ENCODE results near the gene CEPT1.

The CEPT1 gene

DNA sequence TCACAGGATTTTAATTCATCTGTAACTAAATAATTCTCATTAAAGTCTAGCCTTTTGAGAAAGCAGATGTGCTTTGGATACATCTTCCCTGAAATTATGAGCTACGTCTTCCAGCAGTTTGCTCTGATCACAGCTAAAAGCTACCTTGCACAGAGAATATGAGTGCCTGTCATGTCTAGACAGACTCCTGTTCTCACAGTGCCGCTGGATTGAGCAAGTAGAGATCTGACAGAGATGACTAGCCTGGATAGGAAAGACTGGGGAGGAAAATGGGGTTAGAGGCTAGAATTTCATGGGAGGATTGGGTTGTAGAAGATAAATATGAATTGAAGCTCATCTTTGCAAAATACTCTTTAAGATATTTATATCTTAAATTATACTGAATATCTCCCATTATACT is 24.1 kb downstream of the CEPT1 start:
- peaks cover 12 to 29% (median 15%) of the 10 kb centered on the region in 5 donors for H3K36me3 ChIP-seq (ENCODE audit: control insufficient read depth in 5 of 5, insufficient read depth in 5 of 5, low read length in 5 of 5)
- peaks cover 0 to 23% (median 6%) of the 10 kb centered on the region in 5 donors for H3K4me1 ChIP-seq (ENCODE audit: control insufficient read depth in 5 of 5, insufficient read depth in 5 of 5, low read length in 5 of 5)
- H3K9me3 ChIP-seq (ENCODE audit: control insufficient read depth in 5 of 5, low read length in 5 of 5), result no peaks in the 10 kb centered on the region
- no peaks in the 10 kb centered on the region for H3K27me3 ChIP-seq (ENCODE audit: control insufficient read depth in 5 of 5, insufficient read depth in 4 of 5, low read length in 5 of 5)
- H3K4me3 ChIP-seq (ENCODE audit: low read depth in 1 of 5, low read length in 5 of 5), result no peak overlapping the region
- H3K27ac ChIP-seq (ENCODE audit: low read depth, low read length), result no peak overlapping the region
- no peak overlapping the region for H3K9ac ChIP-seq (ENCODE audit: low read length in 5 of 5)

DNA sequence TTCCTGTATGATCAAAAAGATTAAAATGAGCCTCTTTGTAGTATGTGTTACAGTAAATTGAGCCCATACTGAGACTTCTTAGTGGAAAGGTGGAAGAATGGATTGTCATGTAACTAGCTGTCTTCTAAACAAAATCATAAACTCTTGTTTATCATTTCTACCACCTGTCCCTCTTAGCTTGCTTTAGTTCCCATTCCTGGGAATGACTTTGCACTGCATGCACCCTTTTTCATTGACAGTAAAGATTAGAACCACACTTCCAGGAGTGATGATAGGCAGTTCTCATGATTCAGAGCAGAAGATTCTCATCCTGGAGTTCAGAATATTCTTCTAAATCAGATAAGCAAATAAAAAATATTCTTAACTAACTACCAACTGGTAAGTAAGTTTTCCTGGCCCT is 32.4 kb downstream of the CEPT1 start:
- H3K36me3 ChIP-seq (ENCODE audit: control insufficient read depth in 5 of 5, insufficient read depth in 5 of 5, low read length in 5 of 5), result peaks cover 28 to 51% (median 37%) of the 10 kb centered on the region in 5 donors

DNA sequence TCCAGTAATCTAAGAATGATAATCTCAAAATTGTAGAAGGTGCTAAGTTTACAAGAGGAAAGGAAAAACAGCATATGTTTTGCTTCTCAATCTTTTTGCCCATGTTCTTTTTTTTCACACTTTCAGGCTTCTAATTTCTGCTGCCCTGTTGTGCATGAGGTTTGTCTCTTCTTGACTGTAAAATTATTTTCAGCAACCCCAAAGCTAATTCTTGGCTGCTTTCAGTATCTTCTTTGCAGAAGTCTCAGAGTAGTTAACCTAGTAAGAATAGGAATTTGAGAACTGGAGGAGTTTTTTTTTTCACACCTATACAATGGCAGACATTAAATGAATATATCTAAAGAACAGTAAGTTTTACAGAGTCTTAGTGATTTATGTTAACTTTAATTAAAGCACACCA is 34.0 kb downstream of the CEPT1 start:
- no peak overlapping the region for H3K9ac ChIP-seq (ENCODE audit: low read length in 5 of 5)
- no peak overlapping the region for H3K27ac ChIP-seq (ENCODE audit: low read depth, low read length)
- H3K27me3 ChIP-seq (ENCODE audit: control insufficient read depth in 5 of 5, insufficient read depth in 4 of 5, low read length in 5 of 5), result no peaks in the 10 kb centered on the region
- H3K9me3 ChIP-seq (ENCODE audit: control insufficient read depth in 5 of 5, low read length in 5 of 5), result no peaks in the 10 kb centered on the region
- H3K4me3 ChIP-seq (ENCODE audit: low read depth in 1 of 5, low read length in 5 of 5), result no peak overlapping the region
- H3K36me3 ChIP-seq (ENCODE audit: control insufficient read depth in 5 of 5, insufficient read depth in 5 of 5, low read length in 5 of 5), result peaks cover 27 to 53% (median 28%) of the 10 kb centered on the region in 5 donors
- H3K4me1 ChIP-seq (ENCODE audit: control insufficient read depth in 5 of 5, insufficient read depth in 5 of 5, low read length in 5 of 5), result peaks cover 0 to 1% (median 0%) of the 10 kb centered on the region in 5 donors

More for the DNA sequence above, 32.4 kb downstream of the CEPT1 start:
- no peaks in the 10 kb centered on the region for H3K27me3 ChIP-seq (ENCODE audit: control insufficient read depth in 5 of 5, insufficient read depth in 4 of 5, low read length in 5 of 5)
- H3K27ac ChIP-seq (ENCODE audit: low read depth, low read length), result no peak overlapping the region
- H3K4me1 ChIP-seq (ENCODE audit: control insufficient read depth in 5 of 5, insufficient read depth in 5 of 5, low read length in 5 of 5), result no peaks in the 10 kb centered on the region
- H3K9ac ChIP-seq (ENCODE audit: low read length in 5 of 5), result no peak overlapping the region
- H3K9me3 ChIP-seq (ENCODE audit: control insufficient read depth in 5 of 5, low read length in 5 of 5), result no peaks in the 10 kb centered on the region
- H3K4me3 ChIP-seq (ENCODE audit: low read depth in 1 of 5, low read length in 5 of 5), result no peak overlapping the region

DNA sequence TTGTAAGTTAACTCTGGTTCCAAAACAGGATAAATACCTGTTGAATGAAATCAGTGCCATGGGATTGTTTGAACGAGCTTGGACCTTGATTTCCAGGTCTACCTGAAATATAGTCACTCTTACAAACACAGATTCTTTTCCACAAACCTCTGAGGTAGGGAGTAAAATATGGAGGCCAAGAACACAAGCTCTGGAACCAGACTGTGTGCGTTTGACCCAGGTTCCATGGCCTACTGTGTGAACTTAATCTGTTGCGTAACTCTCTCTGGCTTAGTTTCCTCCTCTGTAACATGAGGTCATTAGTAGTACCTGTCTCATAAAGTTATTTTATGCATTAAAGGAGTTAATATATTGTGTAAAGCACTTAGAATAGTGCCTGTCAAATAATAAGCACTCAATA is 35.3 kb downstream of the CEPT1 start:
- peaks cover 0 to 10% (median 0%) of the 10 kb centered on the region in 5 donors for H3K4me1 ChIP-seq (ENCODE audit: control insufficient read depth in 5 of 5, insufficient read depth in 5 of 5, low read length in 5 of 5)
- no peaks in the 10 kb centered on the region for H3K27me3 ChIP-seq (ENCODE audit: control insufficient read depth in 5 of 5, insufficient read depth in 4 of 5, low read length in 5 of 5)
- H3K36me3 ChIP-seq (ENCODE audit: control insufficient read depth in 5 of 5, insufficient read depth in 5 of 5, low read length in 5 of 5), result peaks cover 25 to 55% (median 28%) of the 10 kb centered on the region in 5 donors
- H3K9me3 ChIP-seq (ENCODE audit: control insufficient read depth in 5 of 5, low read length in 5 of 5), result no peaks in the 10 kb centered on the region
- no peak overlapping the region for H3K9ac ChIP-seq (ENCODE audit: low read length in 5 of 5)
- no peak overlapping the region for H3K27ac ChIP-seq (ENCODE audit: low read depth, low read length)
- no peak overlapping the region for H3K4me3 ChIP-seq (ENCODE audit: low read depth in 1 of 5, low read length in 5 of 5)

DNA sequence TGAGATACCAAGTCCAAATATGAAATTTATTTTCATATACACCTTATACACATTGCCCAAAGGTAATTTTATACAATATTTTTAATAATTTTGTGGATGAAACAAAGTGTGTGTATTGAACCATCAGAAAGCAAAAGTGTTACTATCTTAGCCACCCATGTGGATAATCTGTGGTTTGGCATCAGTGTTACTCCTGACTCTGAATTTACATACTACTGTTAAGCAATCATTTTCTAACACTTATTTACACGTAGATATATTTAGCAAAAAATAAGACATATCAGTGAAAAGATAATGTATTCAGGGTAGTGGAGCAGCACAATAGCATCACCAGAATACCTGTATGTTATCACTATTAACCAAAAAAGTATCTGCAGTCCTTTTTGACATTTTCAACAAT is 36.7 kb downstream of the CEPT1 start:
- Histone ChIP-seq H3K4me1 (ENCODE audit: control insufficient read depth in 5 of 5, insufficient read depth in 5 of 5, low read length in 5 of 5) (peaks cover 0 to 10% (median 0%) of the 10 kb centered on the region in 5 donors), H3K27ac (ENCODE audit: low read depth, low read length) (no peak overlapping the region), H3K9ac (ENCODE audit: low read length in 5 of 5) (no peak overlapping the region), H3K36me3 (ENCODE audit: control insufficient read depth in 5 of 5, insufficient read depth in 5 of 5, low read length in 5 of 5) (peaks cover 25 to 47% (median 28%) of the 10 kb centered on the region in 5 donors), H3K9me3 (ENCODE audit: control insufficient read depth in 5 of 5, low read length in 5 of 5) (no peaks in the 10 kb centered on the region), H3K27me3 (ENCODE audit: control insufficient read depth in 5 of 5, insufficient read depth in 4 of 5, low read length in 5 of 5) (no peaks in the 10 kb centered on the region), H3K4me3 (ENCODE audit: low read depth in 1 of 5, low read length in 5 of 5) (no peak overlapping the region)

DNA sequence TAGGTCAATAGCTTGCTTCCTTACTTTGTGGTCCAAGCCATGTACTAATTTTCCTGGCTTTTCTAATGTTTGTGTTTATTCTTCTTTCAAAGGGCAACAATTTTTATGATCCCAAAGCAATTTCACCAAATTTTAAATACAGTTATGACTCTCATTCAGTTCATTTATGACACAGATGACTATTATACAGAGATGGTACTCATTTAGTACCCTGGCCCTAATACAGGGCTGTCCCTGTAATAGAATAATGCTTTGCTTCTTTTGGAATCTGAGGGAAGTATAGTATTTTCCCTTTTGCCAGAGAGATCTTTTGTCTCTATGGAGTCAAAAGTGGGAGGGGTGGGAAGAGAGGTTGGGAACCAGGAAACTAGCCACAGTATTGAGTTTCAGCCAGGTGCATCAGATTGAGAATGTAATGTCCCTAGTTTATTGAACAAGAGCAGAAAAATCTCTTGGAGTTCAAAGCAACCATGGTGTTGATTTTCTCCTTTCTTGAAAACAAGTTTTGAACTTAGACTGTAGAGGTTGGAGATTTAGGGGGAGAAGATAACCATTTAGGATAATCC is 40.0 kb downstream of the CEPT1 start:
- Histone ChIP-seq H3K27me3 (ENCODE audit: control insufficient read depth in 5 of 5, insufficient read depth in 4 of 5, low read length in 5 of 5) (no peaks in the 10 kb centered on the region), H3K27ac (ENCODE audit: low read depth, low read length) (peak overlapping the region; percentile 59), H3K4me1 (ENCODE audit: control insufficient read depth in 5 of 5, insufficient read depth in 5 of 5, low read length in 5 of 5) (peaks cover 0 to 14% (median 2%) of the 10 kb centered on the region in 5 donors), H3K4me3 (ENCODE audit: low read depth in 1 of 5, low read length in 5 of 5) (no peak overlapping the region), H3K9ac (ENCODE audit: low read length in 5 of 5) (no peak overlapping the region), H3K9me3 (ENCODE audit: control insufficient read depth in 5 of 5, low read length in 5 of 5) (no peaks in the 10 kb centered on the region), H3K36me3 (ENCODE audit: control insufficient read depth in 5 of 5, insufficient read depth in 5 of 5, low read length in 5 of 5) (peaks cover 31 to 47% (median 44%) of the 10 kb centered on the region in 5 donors)

DNA sequence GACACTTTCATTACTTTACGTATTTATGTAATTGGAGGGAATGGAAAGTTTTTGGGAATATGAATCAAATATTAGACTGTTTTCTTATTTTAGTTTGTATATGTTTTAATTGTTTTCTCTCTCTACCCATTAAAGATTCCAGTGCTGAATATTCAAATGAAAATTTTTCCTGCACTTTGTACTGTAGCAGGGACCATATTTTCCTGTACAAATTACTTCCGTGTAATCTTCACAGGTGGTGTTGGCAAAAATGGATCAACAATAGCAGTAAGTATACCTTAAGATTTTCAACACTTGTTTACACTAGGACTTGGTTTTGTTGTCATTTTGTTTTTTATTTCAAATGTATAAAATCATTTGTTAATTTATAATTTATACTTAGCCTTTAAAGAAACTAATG is 42.0 kb downstream of the CEPT1 start:
- H3K27me3 ChIP-seq (ENCODE audit: control insufficient read depth in 5 of 5, insufficient read depth in 4 of 5, low read length in 5 of 5), result no peaks in the 10 kb centered on the region
- H3K9ac ChIP-seq (ENCODE audit: low read length in 5 of 5), result no peak overlapping the region
- peaks cover 0 to 29% (median 10%) of the 10 kb centered on the region in 5 donors for H3K4me1 ChIP-seq (ENCODE audit: control insufficient read depth in 5 of 5, insufficient read depth in 5 of 5, low read length in 5 of 5)
- H3K36me3 ChIP-seq (ENCODE audit: control insufficient read depth in 5 of 5, insufficient read depth in 5 of 5, low read length in 5 of 5), result peaks cover 33 to 49% (median 47%) of the 10 kb centered on the region in 5 donors
- no peak overlapping the region for H3K4me3 ChIP-seq (ENCODE audit: low read depth in 1 of 5, low read length in 5 of 5)
- H3K9me3 ChIP-seq (ENCODE audit: control insufficient read depth in 5 of 5, low read length in 5 of 5), result no peaks in the 10 kb centered on the region
- H3K27ac ChIP-seq (ENCODE audit: low read depth, low read length), result no peak overlapping the region

DNA sequence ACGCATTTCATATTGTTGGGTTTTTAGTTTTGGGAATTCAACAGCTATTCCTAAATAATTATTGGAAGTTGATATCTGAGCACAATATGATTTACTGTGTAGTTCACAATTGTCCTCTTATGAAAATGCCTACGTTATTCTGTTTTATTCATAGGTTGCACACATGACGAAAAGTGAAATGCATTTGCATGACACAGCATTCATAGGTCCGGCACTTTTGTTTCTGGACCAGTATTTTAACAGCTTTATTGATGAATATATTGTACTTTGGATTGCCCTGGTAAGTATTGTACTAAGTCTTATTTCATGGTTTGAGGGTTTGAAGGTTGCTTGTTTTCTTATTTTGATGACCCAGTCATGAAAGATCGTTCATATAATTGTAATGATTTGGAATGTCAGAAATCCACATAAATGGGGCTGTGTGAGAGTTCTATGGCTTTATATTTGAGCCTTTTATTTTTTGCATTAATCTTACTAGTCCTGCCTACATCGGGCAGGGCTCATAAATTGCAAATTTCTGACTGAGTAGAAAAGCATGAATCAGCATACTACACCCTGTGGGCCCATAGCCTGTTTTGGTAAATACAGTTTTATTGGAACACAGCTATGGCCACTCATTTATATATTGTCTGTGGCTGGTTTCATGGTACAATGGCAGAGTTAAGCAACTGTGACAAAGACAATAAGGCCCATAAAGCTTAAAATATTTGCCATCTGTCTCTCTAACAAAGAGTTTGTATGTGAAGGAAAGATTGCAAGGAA is 43.5 kb downstream of the CEPT1 start:
- H3K36me3 ChIP-seq (ENCODE audit: control insufficient read depth in 5 of 5, insufficient read depth in 5 of 5, low read length in 5 of 5), result peaks cover 42 to 58% (median 51%) of the 10 kb centered on the region in 5 donors

DNA sequence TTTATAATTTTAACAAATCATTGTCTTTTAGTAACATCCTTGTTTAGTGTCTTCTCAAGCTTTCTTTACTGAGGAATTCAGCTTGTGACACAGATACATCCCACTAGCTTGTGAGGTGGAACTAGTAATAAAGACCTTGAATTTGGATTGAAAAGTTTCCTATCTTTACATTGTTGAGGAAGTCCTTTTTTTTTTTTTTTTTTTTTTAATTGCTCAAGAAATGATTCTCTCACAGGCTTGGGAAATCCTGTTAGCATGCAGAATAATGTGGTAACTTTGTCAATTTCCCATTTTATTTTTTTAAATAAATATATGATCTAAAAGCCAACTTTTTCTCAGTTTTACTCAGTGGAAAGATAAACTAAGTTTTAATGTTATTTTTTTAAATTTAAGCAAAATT is 44.6 kb downstream of the CEPT1 start:
- Histone ChIP-seq H3K4me1 (ENCODE audit: control insufficient read depth in 5 of 5, insufficient read depth in 5 of 5, low read length in 5 of 5) (peaks cover 0 to 29% (median 15%) of the 10 kb centered on the region in 5 donors), H3K9ac (ENCODE audit: low read length in 5 of 5) (no peak overlapping the region), H3K27me3 (ENCODE audit: control insufficient read depth in 5 of 5, insufficient read depth in 4 of 5, low read length in 5 of 5) (no peaks in the 10 kb centered on the region), H3K4me3 (ENCODE audit: low read depth in 1 of 5, low read length in 5 of 5) (no peak overlapping the region), H3K27ac (ENCODE audit: low read depth, low read length) (peak overlapping the region; percentile 71), H3K9me3 (ENCODE audit: control insufficient read depth in 5 of 5, low read length in 5 of 5) (no peaks in the 10 kb centered on the region), H3K36me3 (ENCODE audit: control insufficient read depth in 5 of 5, insufficient read depth in 5 of 5, low read length in 5 of 5) (peaks cover 45 to 64% (median 58%) of the 10 kb centered on the region in 5 donors)

More for the DNA sequence above, 43.5 kb downstream of the CEPT1 start:
- Histone ChIP-seq H3K4me1 (ENCODE audit: control insufficient read depth in 5 of 5, insufficient read depth in 5 of 5, low read length in 5 of 5) (peaks cover 0 to 29% (median 10%) of the 10 kb centered on the region in 5 donors), H3K9ac (ENCODE audit: low read length in 5 of 5) (no peak overlapping the region), H3K27me3 (ENCODE audit: control insufficient read depth in 5 of 5, insufficient read depth in 4 of 5, low read length in 5 of 5) (no peaks in the 10 kb centered on the region), H3K4me3 (ENCODE audit: low read depth in 1 of 5, low read length in 5 of 5) (no peak overlapping the region), H3K27ac (ENCODE audit: low read depth, low read length) (peak overlapping the region; percentile 27), H3K9me3 (ENCODE audit: control insufficient read depth in 5 of 5, low read length in 5 of 5) (no peaks in the 10 kb centered on the region)

DNA sequence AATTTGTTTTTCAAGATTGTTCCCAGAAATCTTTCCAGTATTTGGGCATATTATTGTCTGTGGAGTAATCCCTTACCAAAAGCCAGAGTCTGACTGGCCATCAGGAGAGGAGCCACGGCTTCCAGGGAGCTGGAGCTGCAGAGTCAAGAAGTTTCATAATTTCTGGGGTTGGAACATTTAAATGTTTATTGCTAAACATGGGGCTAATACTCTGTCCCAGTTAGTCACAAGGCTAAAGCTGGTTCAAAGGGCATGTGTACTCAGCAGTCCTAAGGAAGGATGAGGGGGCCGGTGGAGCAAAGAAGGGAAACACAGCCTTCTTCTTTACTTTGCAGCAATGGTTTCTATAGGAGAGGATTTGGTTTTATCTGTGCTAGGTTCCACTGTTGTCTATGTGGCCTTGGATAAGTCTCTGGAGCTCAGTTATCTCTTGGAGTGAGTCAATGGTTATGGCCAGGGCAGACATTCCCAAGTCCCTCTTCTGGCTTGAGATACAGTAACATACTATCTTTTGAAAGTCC is 51.0 kb downstream of the CEPT1 start:
- Histone ChIP-seq H3K27ac (ENCODE audit: low read depth, low read length) (peak overlapping the region; percentile 92), H3K9ac (ENCODE audit: low read length in 5 of 5) (peak overlapping the region in 3 of 5 donors; percentile 66 to 75 (median 73)), H3K4me1 (ENCODE audit: control insufficient read depth in 5 of 5, insufficient read depth in 5 of 5, low read length in 5 of 5) (peaks cover 8 to 59% (median 51%) of the 10 kb centered on the region in 5 donors), H3K4me3 (ENCODE audit: low read depth in 1 of 5, low read length in 5 of 5) (no peak overlapping the region), H3K27me3 (ENCODE audit: control insufficient read depth in 5 of 5, insufficient read depth in 4 of 5, low read length in 5 of 5) (peaks cover 0 to 3% (median 0%) of the 10 kb centered on the region in 5 donors), H3K9me3 (ENCODE audit: control insufficient read depth in 5 of 5, low read length in 5 of 5) (no peaks in the 10 kb centered on the region), H3K36me3 (ENCODE audit: control insufficient read depth in 5 of 5, insufficient read depth in 5 of 5, low read length in 5 of 5) (peaks cover 24 to 48% (median 28%) of the 10 kb centered on the region in 5 donors)

Measured in subcutaneous abdominal adipose tissue (tissue), 5 donors.